KG1 (cell line): ENCODE measurements around the gene RPS29.
A peak's percentile ranks its signal among the peaks of the same experiment; 100 is the strongest.
"Not testable (repeated sequence)": the region's sequence is repeated elsewhere in the genome, so short reads cannot be mapped to it uniquely, and the experiment has no call there.

Experiments
- DNase-seq: peaks from one replicate; lab custom pipeline; 2025; lab: John Stamatoyannopoulos, UW

Gene RPS29

GRCh38 chr14:49585803-49586672 is at the start of gene RPS29:
Gene RPS29, minus strand, starts transcription at chr14:49586380. Its CDS starts 34 bp downstream, at chr14:49586346.
- peak; percentile 98 for DNase-seq

GRCh38 chr14:49634547-49635334 is 48.6 kb upstream of the RPS29 start, which contains the start of gene DNAAF2:
Gene DNAAF2, minus strand, starts transcription at chr14:49635244. Its CDS starts 95 bp downstream, at chr14:49635149.
- peak; percentile 35 for DNase-seq

DNA sequence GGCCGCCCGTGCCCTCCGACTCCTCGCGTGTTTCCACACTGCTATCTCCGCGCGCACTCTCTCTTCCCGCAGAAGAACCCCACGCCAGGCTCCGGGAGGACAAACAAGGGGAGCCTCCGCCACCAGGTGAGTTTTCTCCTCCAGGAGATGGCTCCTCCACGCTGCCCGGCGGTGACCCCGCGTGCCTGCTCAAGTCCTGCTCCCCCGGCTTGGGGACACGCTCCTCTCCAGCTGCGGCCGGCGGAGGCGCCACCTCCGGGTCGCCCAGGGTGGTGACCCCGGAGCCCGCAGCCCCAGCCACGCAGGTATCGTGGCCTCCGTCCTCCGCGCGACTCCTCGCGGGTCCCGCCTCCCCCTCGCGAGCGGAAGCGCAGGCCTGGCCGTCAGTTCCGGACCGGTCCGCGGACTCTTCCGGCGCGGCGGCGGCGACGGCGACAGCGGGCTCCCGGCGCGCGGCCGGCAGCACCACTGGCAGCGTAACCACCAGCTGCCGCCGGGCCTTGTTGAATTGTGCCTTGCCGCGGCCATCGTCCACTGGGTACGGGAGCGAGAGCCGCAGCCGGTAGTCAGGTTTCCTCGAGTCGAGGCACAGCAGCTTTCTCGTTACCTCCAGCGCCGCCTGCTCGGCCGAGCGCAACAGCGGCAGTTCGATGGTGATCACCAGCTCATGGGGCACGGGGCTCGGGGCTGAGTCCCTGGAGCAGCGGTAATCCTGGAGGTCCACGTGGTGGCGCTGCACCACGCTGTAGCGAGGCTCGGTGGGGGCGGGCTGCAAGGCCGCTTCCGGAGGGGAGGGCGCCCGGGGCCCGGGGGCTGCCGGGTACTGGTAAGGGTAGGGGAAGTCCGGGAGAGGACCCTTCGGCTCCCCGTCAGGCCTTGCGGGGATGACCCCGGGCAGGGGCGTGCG is 47.7 kb upstream of the RPS29 start:
- DNase-seq = peak; percentile 88

DNA sequence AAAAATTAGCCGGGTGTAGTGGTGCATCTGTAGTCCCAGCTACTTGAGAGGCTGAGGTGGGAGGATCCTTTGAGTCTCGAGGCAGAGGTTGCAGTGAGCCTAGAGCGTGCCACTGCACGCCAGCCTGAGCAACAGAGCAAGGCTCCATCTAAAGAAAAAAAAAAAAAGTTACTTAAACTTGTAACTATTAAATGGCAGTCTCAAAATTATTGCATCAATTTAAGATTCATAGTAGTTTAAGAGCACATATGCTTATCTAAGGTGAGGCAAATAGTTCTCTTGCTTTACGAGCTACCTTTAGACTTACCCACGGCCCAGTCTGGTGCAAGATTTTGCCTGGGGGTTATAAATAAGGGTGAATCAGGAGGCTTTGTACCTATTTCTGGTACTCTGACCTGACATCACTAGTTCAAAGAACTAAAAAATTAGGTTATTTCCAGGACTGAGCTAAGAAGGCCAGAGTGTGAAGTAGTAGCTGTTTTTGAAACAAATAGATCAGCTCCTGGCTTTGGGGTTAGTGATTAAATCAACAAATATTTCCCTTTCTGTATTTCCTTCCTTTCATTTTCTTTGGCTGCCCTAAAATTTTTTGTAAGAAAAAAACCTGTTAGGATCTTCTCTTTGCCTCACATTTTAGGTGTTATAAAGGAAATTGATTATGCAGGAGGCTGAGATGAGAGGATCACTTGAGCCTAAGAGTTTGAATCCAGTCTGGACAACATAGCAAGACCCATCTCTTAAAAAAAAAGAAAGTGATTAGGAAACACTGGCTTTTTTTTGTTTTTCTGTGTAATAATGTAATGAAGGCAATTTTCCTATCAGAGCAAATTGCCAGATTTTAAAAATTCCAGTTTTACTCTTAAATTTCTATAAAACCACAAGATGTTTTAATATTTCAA is 38.0 kb upstream of the RPS29 start:
- DNase-seq = no peak

GRCh38 chr14:49623387-49623786 is 37.2 kb upstream of the RPS29 start:
- DNase-seq = no peak

DNA sequence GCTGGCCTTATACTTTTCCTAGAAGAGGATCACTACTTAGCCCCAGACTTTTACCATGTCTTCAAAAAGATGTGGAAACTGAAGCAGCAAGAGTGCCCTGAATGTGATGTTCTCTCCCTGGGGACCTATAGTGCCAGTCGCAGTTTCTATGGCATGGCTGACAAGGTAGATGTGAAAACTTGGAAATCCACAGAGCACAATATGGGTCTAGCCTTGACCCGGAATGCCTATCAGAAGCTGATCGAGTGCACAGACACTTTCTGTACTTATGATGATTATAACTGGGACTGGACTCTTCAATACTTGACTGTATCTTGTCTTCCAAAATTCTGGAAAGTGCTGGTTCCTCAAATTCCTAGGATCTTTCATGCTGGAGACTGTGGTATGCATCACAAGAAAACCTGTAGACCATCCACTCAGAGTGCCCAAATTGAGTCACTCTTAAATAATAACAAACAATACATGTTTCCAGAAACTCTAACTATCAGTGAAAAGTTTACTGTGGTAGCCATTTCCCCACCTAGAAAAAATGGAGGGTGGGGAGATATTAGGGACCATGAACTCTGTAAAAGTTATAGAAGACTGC is 35.9 kb upstream of the RPS29 start:
- DNase-seq = no peak

DNA sequence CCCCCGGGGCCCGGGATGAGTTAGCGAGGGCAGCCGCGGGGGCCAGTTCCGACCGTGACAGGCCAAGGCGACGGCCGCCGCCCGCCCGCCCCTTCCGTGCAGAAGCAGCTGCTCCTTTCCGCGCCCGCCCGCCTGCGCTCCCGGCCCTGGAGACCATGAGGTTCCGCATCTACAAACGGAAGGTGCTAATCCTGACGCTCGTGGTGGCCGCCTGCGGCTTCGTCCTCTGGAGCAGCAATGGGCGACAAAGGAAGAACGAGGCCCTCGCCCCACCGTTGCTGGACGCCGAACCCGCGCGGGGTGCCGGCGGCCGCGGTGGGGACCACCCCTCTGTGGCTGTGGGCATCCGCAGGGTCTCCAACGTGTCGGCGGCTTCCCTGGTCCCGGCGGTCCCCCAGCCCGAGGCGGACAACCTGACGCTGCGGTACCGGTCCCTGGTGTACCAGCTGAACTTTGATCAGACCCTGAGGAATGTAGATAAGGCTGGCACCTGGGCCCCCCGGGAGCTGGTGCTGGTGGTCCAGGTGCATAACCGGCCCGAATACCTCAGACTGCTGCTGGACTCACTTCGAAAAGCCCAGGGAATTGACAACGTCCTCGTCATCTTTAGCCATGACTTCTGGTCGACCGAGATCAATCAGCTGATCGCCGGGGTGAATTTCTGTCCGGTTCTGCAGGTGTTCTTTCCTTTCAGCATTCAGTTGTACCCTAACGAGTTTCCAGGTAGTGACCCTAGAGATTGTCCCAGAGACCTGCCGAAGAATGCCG is 35.1 kb upstream of the RPS29 start:
- DNase-seq = peak; percentile 45

- peak; percentile 91 for DNase-seq
These were observed 34.3 kb upstream of the RPS29 start, which contains the start of the genes MGAT2 and RPL36AL for GRCh38 chr14:49620182-49621113. Gene MGAT2, plus strand, starts transcription at chr14:49620799. Its CDS starts 470 bp downstream, at chr14:49621269. Gene RPL36AL, minus strand, starts transcription at chr14:49620626. Its CDS starts 1,522 bp downstream, at chr14:49619104.

- no peak for DNase-seq
These were observed 33.5 kb upstream of the RPS29 start for GRCh38 chr14:49619730-49620129.

- DNase-seq = not testable (repeated sequence)
These were observed 33.1 kb upstream of the RPS29 start for GRCh38 chr14:49619273-49619672.

GRCh38 chr14:49617852-49618519 is 31.8 kb upstream of the RPS29 start:
- DNase-seq = no peak

- DNase-seq = no peak
These were observed 29.6 kb upstream of the RPS29 start for GRCh38 chr14:49615776-49616175.

GRCh38 chr14:49614196-49614595 is 28.0 kb upstream of the RPS29 start:
- no peak for DNase-seq

GRCh38 chr14:49612671-49613070 is 26.5 kb upstream of the RPS29 start:
- DNase-seq = no peak

DNA sequence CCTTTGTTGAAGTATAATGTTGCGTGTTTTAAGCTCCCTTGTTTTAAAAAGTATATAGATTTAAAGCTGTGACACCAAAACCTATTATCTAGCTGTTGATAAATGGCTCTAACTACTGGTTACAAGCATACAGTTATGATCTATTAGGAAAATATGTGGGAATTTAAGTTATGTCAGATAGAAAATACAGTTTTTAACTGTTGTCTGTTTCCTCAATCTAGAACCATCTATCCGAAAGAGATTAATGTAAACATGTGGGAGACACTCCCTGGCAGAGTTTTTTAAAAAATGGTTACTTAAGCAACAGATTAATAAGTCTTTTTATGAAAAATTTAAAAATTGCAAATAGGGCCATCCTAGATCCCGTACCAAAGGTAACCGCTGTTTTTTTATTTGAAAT is 26.1 kb upstream of the RPS29 start:
- no peak for DNase-seq

GRCh38 chr14:49607583-49607982 is 21.4 kb upstream of the RPS29 start:
- DNase-seq = no peak

DNA sequence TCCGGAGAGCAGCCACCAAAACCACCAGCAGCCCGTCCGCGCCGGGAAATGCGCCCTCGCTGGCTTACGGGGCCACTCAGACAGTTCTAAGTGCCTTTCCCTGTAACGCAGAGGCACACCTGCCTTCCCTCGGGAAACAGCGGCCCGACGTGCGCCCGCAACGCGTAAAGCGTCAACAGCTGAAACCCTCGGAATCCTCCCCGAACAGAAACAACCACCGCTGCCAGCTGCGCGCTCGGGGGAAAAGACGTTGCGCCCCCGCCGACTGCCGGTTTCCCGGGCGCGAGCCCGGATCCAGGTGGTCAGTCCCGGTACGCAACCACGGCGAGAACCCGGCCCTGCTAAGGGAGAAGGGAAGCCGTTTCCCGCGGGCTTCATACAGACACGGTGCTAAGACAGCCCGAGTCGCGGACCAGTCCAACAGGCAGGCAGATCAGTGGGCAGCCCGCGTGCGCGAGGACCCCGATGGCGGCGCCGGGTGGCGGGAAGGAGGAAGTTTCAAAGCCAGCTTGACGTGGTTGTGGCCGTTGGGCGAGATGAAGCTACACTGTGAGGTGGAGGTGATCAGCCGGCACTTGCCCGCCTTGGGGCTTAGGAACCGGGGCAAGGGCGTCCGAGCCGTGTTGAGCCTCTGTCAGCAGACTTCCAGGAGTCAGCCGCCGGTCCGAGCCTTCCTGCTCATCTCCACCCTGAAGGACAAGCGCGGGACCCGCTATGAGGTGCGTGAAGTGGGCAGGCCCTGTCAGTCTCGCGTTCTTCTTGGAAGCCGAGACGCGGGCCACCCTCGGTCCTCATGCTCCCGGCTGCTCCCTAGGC is 12.5 kb upstream of the RPS29 start, which contains the start of gene LRR1:
LRR1 (plus strand) TSS at position 456 of the 816 bp plus-strand sequence; CDS start at position 537, 81 bp downstream.
- peak; percentile 82 for DNase-seq
